Adipocyte (in vitro differentiated cells): ENCODE measurements around the gene RASD2.
"Not testable (repeated sequence)": the region's sequence is repeated elsewhere in the genome, so short reads cannot be mapped to it uniquely, and the experiment has no call there.

Experiments used
- DNase-seq: peaks from one replicate; pipeline ENCODE4 v3.0.0-alpha.2; 2015; ENCODE audit warnings: low read depth
- H3K27me3 ChIP-seq: replicated peaks from 2 replicates; pipeline ENCODE4 v1.7.0; 2013; ENCODE audit warnings: mild to moderate bottlenecking, low read length, moderate library complexity; ENCODE audit not compliant: control insufficient read depth, insufficient read depth
- H3K36me3 ChIP-seq: 2 replicates; pipeline ENCODE4 v1.7.0; 2013; ENCODE audit warnings: low read length, mild to moderate bottlenecking, moderate library complexity; ENCODE audit not compliant: control insufficient read depth, insufficient read depth, severe bottlenecking
- H3K4me1 ChIP-seq: 2 replicates; pipeline ENCODE4 v1.7.0; 2013; ENCODE audit warnings: mild to moderate bottlenecking, low read length, moderate library complexity; ENCODE audit not compliant: control insufficient read depth, insufficient read depth
- H3K4me3 ChIP-seq: 2 replicates; pipeline ENCODE4 v1.7.0; 2013; ENCODE audit warnings: mild to moderate bottlenecking, low read length, moderate library complexity
- H3K9ac ChIP-seq: 2 replicates; pipeline ENCODE4 v1.7.0; 2013; ENCODE audit warnings: mild to moderate bottlenecking, low read length, moderate library complexity
- H3K9me3 ChIP-seq: 2 replicates; pipeline ENCODE4 v1.7.0; 2013; ENCODE audit warnings: mild to moderate bottlenecking, low read length, moderate library complexity; ENCODE audit not compliant: control insufficient read depth

Gene RASD2

DNA sequence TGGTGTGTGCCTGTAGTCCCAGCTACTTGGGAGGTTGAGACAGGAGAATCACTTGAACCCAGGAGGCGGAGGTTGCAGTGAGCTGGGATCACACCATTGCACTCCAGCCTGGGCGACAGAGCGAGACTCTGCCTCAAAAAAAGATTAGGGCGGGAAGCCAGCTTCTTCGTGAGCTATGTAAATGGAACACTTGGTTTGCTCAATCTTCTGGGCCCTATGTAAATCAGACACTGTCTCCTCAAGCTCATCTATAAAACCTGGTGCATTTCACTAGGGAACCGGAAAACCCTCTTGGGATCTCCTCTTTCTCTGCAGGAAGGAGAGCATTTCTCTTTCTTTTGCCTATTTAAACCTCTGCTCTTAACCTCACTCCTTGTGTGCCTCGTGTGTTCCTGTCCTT lies 32.8 kb upstream of the RASD2 start:
- not testable (repeated sequence) for H3K4me1 ChIP-seq

DNA sequence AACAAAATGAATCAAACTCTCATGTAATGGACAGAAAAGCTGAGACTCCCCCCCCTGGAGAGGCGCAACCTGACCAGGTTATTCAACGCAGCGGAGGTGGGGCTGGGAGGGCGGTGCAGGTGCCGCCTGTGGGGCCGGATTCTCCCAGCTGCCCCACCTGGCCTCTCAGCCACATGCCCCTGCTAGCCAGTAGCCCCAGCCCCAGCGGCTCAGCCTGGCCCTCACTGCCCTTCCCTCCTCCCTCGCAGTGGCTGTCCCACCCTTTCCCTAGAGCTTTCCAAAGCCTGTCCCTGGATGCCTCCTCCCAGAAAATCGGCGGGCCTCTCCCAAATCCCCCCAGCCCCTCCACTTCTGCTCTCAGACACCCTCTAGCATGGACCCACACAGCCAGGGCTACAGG lies 31.2 kb upstream of the RASD2 start:
- H3K9me3 ChIP-seq: peaks cover 3% of the 10 kb centered on the region
- no peak overlapping the region for H3K9ac ChIP-seq
- no peaks in the 10 kb centered on the region for H3K4me1 ChIP-seq
- H3K27me3 ChIP-seq: peaks cover 29% of the 10 kb centered on the region
- no peak overlapping the region for H3K4me3 ChIP-seq
- no peaks in the 10 kb centered on the region for H3K36me3 ChIP-seq
- DNase-seq: no peak

More for the DNA sequence above, 32.8 kb upstream of the RASD2 start:
- not testable (repeated sequence) for H3K9ac ChIP-seq, H3K9me3 ChIP-seq, H3K36me3 ChIP-seq, H3K4me3 ChIP-seq, DNase-seq
- H3K27me3 ChIP-seq: peaks cover 38% of the 10 kb centered on the region

DNA sequence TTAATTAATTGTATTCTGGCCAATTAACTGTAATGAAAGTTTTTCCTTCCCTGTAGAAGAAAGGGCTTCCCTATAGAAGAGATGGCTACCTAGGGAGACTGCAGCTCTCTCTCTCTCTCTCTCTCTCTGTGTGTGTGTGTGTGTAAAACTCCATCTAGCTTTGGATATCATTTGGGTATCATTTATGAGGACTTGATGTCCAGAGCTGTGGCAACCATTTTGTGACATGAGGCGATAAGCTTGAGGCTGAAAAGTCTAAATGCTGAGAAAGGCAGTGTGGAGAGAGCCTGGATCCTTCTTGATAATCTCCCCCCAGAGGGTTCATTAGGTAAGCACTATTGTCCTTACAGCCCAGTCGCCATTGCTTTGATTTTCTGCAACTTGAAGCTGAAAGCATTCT lies 30.7 kb upstream of the RASD2 start:
- no peak for DNase-seq
- Histone ChIP-seq H3K9ac (no peak overlapping the region), H3K36me3 (no peaks in the 10 kb centered on the region), H3K27me3 (peaks cover 24% of the 10 kb centered on the region), H3K4me1 (no peaks in the 10 kb centered on the region), H3K9me3 (peaks cover 3% of the 10 kb centered on the region), H3K4me3 (no peak overlapping the region)

DNA sequence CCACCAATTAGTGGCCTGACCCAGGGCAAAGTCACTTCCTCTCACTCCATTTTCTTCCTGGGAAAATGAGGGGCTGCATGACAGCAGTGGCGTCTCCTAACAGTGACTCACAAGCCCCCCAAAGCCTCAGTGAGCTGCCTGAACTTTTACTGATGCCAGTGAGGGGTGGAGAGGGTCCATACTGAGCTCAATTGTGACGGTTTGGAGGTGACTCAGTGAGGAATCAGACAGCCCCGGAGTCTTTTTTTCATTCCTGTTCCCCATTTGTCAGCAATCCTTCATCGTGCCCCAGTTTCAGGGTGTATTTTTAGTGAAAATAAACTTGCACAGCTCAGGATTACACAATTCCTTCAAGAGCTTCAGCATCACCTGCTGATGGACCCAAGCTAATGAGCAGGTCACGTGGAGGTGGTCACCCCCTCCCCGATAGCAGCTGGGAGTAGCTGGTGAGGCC lies 30.1 kb upstream of the RASD2 start:
- no peak overlapping the region for H3K4me3 ChIP-seq
- H3K27me3 ChIP-seq: peaks cover 19% of the 10 kb centered on the region
- no peaks in the 10 kb centered on the region for H3K36me3 ChIP-seq
- peaks cover 3% of the 10 kb centered on the region for H3K9me3 ChIP-seq
- H3K4me1 ChIP-seq: no peaks in the 10 kb centered on the region
- no peak overlapping the region for H3K9ac ChIP-seq
- no peak for DNase-seq

DNA sequence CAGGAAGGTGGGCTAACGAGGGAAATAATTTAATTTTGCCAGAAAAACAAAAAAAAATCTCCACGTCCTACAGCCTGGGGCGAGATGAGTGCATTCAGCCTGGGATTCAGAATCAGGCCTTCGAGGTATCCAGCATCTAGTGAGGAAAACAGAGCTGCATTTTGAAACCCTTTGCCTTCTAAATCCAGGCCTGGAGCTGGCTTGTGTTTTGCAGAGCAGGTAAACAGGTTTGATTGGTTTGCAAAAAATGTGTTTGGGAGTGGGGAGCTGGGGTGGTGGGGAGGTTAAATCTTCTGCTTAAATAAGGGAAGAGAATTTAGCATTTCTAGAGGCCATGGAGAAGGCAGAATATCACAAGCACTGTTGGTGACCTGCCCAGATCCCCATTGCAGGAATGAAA lies 29.7 kb upstream of the RASD2 start:
- H3K36me3 ChIP-seq: no peaks in the 10 kb centered on the region
- H3K4me3 ChIP-seq: no peak overlapping the region
- peaks cover 3% of the 10 kb centered on the region for H3K9me3 ChIP-seq
- H3K9ac ChIP-seq: no peak overlapping the region
- H3K27me3 ChIP-seq: peaks cover 14% of the 10 kb centered on the region
- DNase-seq: no peak
- no peaks in the 10 kb centered on the region for H3K4me1 ChIP-seq

DNA sequence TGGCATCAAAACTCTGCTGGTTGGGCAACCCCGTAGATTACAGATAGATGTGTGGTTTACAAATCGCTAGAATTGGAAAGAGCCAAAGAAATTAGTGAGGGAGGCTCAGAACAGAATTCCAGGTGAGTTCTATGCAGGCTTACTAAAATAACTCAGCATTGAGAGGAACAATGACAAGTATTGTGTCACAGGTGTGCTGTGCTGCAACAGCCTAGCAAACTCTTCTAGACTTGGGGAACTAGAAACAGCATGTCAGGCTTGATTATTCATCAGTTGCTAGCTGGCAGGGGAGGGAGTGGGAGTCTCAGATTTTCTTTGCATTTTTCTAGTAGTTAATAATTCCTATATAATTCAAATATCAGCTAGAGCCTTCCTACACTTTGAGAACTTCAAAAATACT lies 26.3 kb upstream of the RASD2 start:
- no peaks in the 10 kb centered on the region for H3K4me1 ChIP-seq
- no peak for DNase-seq
- H3K27me3 ChIP-seq: peaks cover 31% of the 10 kb centered on the region
- H3K9ac ChIP-seq: no peak overlapping the region
- H3K9me3 ChIP-seq: peaks cover 3% of the 10 kb centered on the region
- no peaks in the 10 kb centered on the region for H3K36me3 ChIP-seq
- H3K4me3 ChIP-seq: no peak overlapping the region

DNA sequence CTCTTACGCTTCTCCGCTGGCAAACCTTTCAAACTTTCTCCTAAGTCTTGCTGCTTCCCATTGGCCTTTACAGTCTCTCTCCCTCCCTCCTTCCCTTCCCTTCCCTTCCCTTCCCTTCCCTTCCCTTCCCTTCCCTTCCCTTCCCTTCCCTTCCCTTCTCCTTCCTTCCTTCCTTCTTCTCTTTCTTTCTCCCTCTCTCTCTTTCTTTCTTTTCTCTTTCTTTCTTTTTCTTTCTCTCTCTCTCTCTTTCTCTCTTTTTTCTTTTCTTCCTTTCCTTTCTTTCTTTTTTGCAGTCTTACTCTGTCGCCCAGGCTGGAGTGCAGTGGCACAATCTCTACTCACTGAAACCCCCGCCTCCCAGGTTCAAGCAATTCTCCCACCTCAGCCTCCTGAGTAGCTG lies 24.7 kb upstream of the RASD2 start:
- not testable (repeated sequence) for H3K36me3 ChIP-seq, H3K4me3 ChIP-seq, DNase-seq, H3K9ac ChIP-seq, H3K4me1 ChIP-seq, H3K9me3 ChIP-seq
- peaks cover 41% of the 10 kb centered on the region for H3K27me3 ChIP-seq

DNA sequence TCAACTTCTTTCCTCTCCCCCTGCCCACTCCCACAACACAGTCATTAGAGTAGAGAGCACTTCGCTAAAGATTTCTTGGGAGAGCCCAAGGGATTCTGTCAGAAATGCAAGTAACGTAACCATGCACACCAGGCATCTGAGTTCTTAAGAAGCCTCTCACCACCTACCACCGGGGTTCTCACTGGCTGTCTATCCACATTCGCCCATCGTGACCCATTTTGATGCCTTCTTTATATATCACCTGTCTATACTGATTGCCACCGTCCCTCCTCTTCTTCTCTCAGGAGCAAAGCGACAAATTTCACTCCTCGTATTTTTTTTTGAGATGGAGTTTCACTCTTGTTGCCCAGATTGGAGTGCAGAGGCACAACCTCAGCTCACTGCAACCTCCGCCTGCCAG lies 23.9 kb upstream of the RASD2 start:
- DNase-seq: no peak
- Histone ChIP-seq H3K36me3 (no peaks in the 10 kb centered on the region), H3K4me3 (no peak overlapping the region), H3K4me1 (no peaks in the 10 kb centered on the region), H3K27me3 (peaks cover 41% of the 10 kb centered on the region), H3K9me3 (no peaks in the 10 kb centered on the region), H3K9ac (no peak overlapping the region)

DNA sequence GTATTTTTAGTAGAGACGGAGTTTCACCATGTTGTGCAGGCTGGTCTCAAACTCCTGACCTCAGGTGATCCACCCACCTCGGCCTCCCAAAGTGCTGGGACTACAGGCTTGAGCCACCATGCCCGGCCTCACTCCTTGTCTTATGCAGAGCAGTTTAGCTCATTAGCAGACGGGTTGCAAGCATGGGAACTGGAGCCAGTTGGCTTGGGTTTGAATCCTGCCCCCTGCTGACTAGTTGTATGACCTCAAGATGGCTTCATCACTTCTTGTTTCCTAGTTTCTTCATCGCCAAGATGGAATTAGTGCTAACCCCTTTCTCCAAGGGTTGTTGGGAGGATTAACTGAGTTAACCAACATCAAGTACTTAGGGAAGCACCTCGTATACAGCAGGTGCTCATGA lies 23.4 kb upstream of the RASD2 start:
- H3K4me1 ChIP-seq: no peaks in the 10 kb centered on the region
- H3K9me3 ChIP-seq: no peaks in the 10 kb centered on the region
- DNase-seq: no peak
- peaks cover 41% of the 10 kb centered on the region for H3K27me3 ChIP-seq
- no peaks in the 10 kb centered on the region for H3K36me3 ChIP-seq
- H3K4me3 ChIP-seq: no peak overlapping the region
- no peak overlapping the region for H3K9ac ChIP-seq

DNA sequence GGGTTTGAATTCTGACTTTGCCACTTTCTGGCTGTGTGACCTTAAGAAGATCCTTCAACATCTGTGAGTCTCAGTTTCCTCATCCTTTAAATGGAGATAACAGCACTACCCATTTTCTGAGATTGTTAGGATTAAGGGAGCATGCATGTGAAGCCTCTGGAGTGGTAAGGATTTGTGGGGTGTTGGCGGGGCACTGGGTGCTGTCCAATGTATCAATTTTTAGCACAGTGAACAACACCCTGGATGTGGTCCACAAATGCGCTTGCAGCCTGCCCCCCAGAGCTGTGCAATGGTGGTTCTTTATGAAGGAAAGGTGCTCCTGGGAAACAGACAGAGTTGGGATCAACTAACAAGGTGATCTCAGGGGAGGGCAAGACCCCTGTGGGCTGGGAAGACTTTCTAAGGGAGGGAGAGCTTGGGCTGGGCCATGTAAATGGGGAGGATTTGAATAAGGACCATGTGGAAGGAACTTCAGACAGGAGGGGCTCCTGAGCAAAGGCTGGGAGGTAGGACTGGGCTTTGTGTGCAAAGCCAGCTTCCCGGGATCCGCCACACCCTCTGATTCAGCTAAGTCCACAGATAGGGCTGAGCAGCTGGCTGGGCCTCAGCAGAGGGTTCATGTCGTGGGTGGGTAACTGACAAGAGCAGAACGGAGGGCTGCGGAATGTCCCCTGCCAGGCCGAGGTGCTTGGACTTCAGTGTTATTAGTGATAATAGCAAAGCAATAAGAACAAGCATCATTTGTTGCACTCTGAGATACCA lies 22.7 kb upstream of the RASD2 start:
- no peak overlapping the region for H3K4me3 ChIP-seq
- no peak for DNase-seq
- H3K9me3 ChIP-seq: no peaks in the 10 kb centered on the region

DNA sequence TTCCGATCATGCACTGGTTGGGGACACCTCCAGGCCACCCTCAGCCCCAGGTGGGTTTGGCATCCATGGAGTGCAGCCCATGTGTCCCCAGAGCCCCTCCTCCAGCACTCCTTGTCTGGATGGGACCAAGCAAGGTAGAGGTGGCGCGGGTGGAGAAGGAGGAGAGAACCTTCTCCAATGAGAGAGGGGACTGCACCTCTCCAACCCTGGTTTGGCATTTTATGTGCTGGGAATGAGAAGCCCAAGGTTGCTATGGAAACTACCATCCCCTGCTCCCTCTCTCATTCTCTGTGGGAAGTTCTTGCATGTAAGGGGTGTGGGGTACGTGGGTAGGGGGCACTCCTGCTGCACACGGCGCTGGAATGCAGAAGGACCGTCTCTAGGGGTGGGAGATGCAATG lies 21.8 kb upstream of the RASD2 start:
- no peak for DNase-seq
- peaks cover 52% of the 10 kb centered on the region for H3K27me3 ChIP-seq
- no peak overlapping the region for H3K4me3 ChIP-seq
- H3K36me3 ChIP-seq: no peaks in the 10 kb centered on the region
- H3K4me1 ChIP-seq: no peaks in the 10 kb centered on the region
- H3K9ac ChIP-seq: no peak overlapping the region
- no peaks in the 10 kb centered on the region for H3K9me3 ChIP-seq

More for the DNA sequence above, 22.7 kb upstream of the RASD2 start:
- Histone ChIP-seq H3K27me3 (peaks cover 45% of the 10 kb centered on the region), H3K36me3 (no peaks in the 10 kb centered on the region), H3K9ac (no peak overlapping the region), H3K4me1 (no peaks in the 10 kb centered on the region)
